HEK293 (cell line): ENCODE data around the gene MTARC2.

Experiments
- TRIM28 ChIP-seq: IDR thresholded peaks from 2 replicates; pipeline ENCODE4 v1.6.1; 2011; ENCODE audit warnings: low read length, control low read depth, borderline replicate concordance
- ZBTB48 ChIP-seq: fragments of 450-650 bp; formaldehyde crosslinking; IDR thresholded peaks from 2 replicates; pipeline ENCODE4 v1.5.1; 2016; ENCODE audit warnings: missing biosample characterization, missing genetic modification characterization
- ZFP3 ChIP-seq: fragments of 450-650 bp; formaldehyde crosslinking; IDR thresholded peaks from 2 replicates; pipeline ENCODE4 v1.5.1; 2016; ENCODE audit warnings: low read depth, missing biosample characterization, missing genetic modification characterization
- ZNF19 ChIP-seq: fragments of 450-650 bp; formaldehyde crosslinking; IDR thresholded peaks from 2 replicates; pipeline ENCODE4; 2016; ENCODE audit warnings: missing biosample characterization, missing genetic modification characterization, low read depth
- ZNF350 ChIP-seq: fragments of 450-650 bp; formaldehyde crosslinking; IDR thresholded peaks from 2 replicates; pipeline ENCODE4 v1.5.0; 2017; ENCODE audit warnings: missing biosample characterization, mild to moderate bottlenecking, missing genetic modification characterization
- ZSCAN16 ChIP-seq: fragments of 450-650 bp; formaldehyde crosslinking; IDR thresholded peaks from 2 replicates; pipeline ENCODE4 v1.5.1; 2016; ENCODE audit warnings: missing biosample characterization, missing genetic modification characterization
- ZSCAN23 ChIP-seq: fragments of 450-650 bp; formaldehyde crosslinking; IDR thresholded peaks from 2 replicates; pipeline ENCODE4 v1.5.1; 2016; ENCODE audit warnings: missing biosample characterization, missing genetic modification characterization
- TF ChIP-seq, protein P1 (sequence below): fragments of 450-650 bp; formaldehyde crosslinking; IDR thresholded peaks from 2 replicates; pipeline ENCODE4 v1.5.1; 2016; ENCODE audit warnings: missing biosample characterization, missing genetic modification characterization
- TF ChIP-seq, protein P2 (sequence below): fragments of 450-650 bp; formaldehyde crosslinking; IDR thresholded peaks from 2 replicates; pipeline ENCODE4 v1.5.1; 2016; ENCODE audit warnings: missing biosample characterization, missing genetic modification characterization

DNA sequence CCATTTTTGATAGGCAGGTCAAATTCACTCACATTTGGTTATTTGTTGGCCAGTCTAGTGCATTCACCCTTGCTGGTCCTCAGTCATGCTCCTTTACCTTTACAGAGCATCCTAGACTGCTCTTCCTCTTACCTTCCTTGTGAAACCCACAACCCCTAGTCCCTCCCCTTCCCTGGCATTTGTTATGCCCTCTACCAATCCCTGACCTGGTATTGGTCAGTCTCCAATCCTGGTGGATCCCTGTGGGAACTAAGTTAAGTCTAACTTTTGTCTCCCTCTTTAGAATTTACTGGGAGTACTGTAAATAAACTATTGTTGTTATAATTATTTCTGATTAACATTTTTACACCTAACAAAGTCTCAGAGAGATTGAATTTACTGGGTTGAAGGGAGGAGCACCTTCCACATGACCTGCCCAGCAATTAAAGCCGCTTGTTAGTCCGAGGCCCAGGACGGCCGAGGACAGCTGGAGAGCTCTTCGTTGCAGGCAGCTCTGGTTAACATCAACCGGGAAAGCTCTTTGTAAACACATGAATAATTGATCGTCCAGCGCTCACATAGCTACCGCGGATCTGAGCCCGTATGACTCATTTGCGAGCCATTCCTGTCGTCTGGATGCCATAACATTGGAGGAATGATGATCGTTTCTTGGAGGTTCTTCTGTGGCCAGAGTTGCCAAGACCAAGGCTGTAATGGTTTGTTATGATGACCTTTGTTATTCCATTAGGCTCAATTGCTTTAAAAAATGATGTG, 70.5 kb downstream of the MTARC2 start:
- TF ChIP-seq ZFP3 (tag by site-specific recombination), result no peak
- TF ChIP-seq ZNF350, result no peak
- no peak for TF ChIP-seq TRIM28
- TF ChIP-seq ZNF19 (tag by site-specific recombination), result no peak
- TF ChIP-seq, protein P1, sequence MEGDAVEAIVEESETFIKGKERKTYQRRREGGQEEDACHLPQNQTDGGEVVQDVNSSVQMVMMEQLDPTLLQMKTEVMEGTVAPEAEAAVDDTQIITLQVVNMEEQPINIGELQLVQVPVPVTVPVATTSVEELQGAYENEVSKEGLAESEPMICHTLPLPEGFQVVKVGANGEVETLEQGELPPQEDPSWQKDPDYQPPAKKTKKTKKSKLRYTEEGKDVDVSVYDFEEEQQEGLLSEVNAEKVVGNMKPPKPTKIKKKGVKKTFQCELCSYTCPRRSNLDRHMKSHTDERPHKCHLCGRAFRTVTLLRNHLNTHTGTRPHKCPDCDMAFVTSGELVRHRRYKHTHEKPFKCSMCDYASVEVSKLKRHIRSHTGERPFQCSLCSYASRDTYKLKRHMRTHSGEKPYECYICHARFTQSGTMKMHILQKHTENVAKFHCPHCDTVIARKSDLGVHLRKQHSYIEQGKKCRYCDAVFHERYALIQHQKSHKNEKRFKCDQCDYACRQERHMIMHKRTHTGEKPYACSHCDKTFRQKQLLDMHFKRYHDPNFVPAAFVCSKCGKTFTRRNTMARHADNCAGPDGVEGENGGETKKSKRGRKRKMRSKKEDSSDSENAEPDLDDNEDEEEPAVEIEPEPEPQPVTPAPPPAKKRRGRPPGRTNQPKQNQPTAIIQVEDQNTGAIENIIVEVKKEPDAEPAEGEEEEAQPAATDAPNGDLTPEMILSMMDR (tag by site-specific recombination), result no peak
- TF ChIP-seq, protein P2, sequence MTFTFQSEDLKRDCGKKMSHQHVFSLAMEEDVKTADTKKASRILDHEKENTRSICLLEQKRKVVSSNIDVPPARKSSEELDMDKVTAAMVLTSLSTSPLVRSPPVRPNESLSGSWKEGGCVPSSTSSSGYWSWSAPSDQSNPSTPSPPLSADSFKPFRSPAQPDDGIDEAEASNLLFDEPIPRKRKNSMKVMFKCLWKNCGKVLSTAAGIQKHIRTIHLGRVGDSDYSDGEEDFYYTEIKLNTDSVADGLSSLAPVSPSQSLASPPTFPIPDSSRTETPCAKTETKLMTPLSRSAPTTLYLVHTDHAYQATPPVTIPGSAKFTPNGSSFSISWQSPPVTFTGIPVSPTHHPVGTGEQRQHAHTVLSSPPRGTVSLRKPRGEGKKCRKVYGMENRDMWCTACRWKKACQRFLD (tag by site-specific recombination), result no peak
- no peak for TF ChIP-seq ZSCAN16 (tag by site-specific recombination)
- no peak for TF ChIP-seq ZBTB48
- TF ChIP-seq ZSCAN23 (tag by site-specific recombination), result no peak
